OCI-LY1 (cell line): ENCODE measurements around the gene WBP1L.
A peak's percentile ranks its signal among the peaks of the same experiment; 100 is the strongest.

Experiments
- H2AFZ ChIP-seq: fragments of 200-600 bp; sonication (generic), shearing (Covaris generic); 2 replicates; pipeline ENCODE4 v1.6.0; 2014; ENCODE audit warnings: antibody characterized with exemption, mild to moderate bottlenecking, low read length
- H3F3A ChIP-seq: fragments of 200-600 bp; sonication (generic), shearing (Covaris generic); 2 replicates; pipeline ENCODE4 v1.6.0; 2014; ENCODE audit warnings: mild to moderate bottlenecking, antibody characterized with exemption, low read length, moderate library complexity; ENCODE audit not compliant: insufficient read depth
- H3K27ac ChIP-seq: fragments of 200-600 bp; sonication (generic); 2 replicates; pipeline ENCODE4 v1.5.1; 2014; ENCODE audit warnings: low read length, mixed run types, mild to moderate bottlenecking, low read depth; ENCODE audit not compliant: poor library complexity, severe bottlenecking
- H3K27me3 ChIP-seq: fragments of 200-600 bp; sonication (generic); 2 replicates; pipeline ENCODE4 v1.6.0; 2014; ENCODE audit warnings: antibody characterized with exemption, mild to moderate bottlenecking, low read length, moderate library complexity; ENCODE audit not compliant: insufficient read depth
- H3K36me3 ChIP-seq: fragments of 200-600 bp; sonication (generic); 2 replicates; pipeline ENCODE4 v1.6.1; 2014; ENCODE audit warnings: mild to moderate bottlenecking, antibody characterized with exemption, low read length, moderate library complexity, mixed read lengths; ENCODE audit not compliant: insufficient read depth
- H3K4me1 ChIP-seq: fragments of 200-600 bp; sonication (generic); 2 replicates; pipeline ENCODE4 v1.5.1; 2014; ENCODE audit warnings: mild to moderate bottlenecking, low read length, moderate library complexity; ENCODE audit not compliant: insufficient read depth, severe bottlenecking
- H3K4me2 ChIP-seq: fragments of 200-600 bp; sonication (generic), shearing (Covaris generic); 2 replicates; pipeline ENCODE4 v1.6.1; 2014; ENCODE audit warnings: low read length
- H3K4me3 ChIP-seq: fragments of 200-600 bp; sonication (generic); 2 replicates; pipeline ENCODE4 v1.5.1; 2014; ENCODE audit warnings: low read length, low read depth, mild to moderate bottlenecking, mixed read lengths; ENCODE audit not compliant: poor library complexity, severe bottlenecking
- H3K79me2 ChIP-seq: fragments of 200-600 bp; shearing (Covaris generic); 2 replicates; pipeline ENCODE4 v1.6.1; 2016; ENCODE audit warnings: mixed run types, low read length, mixed read lengths; ENCODE audit not compliant: insufficient read depth
- H3K9ac ChIP-seq: fragments of 200-600 bp; sonication (generic), shearing (Covaris generic); 2 replicates; pipeline ENCODE4 v1.6.1; 2014; ENCODE audit warnings: mild to moderate bottlenecking, low read length, mixed read lengths
- H3K9me2 ChIP-seq: fragments of 200-600 bp; sonication (generic), shearing (Covaris generic); 2 replicates; pipeline ENCODE4 v1.6.1; 2014; ENCODE audit warnings: low read depth, mild to moderate bottlenecking, low read length, mixed read lengths
- H3K9me3 ChIP-seq: fragments of 200-600 bp; shearing (Covaris generic); 2 replicates; pipeline ENCODE4 v1.6.1; 2014; ENCODE audit warnings: low read length, mixed read lengths
- H4K20me1 ChIP-seq: fragments of 200-600 bp; sonication (generic), shearing (Covaris generic); 2 replicates; pipeline ENCODE4 v1.6.0; 2016; ENCODE audit warnings: mild to moderate bottlenecking, low read length; ENCODE audit not compliant: insufficient read depth
- EZH2 ChIP-seq: fragments of 200-600 bp; sonication (generic), shearing (Covaris generic); IDR thresholded peaks from 2 replicates; pipeline ENCODE4 v1.8.0; 2017; ENCODE audit warnings: borderline replicate concordance, mixed run types, mild to moderate bottlenecking, antibody characterized with exemption, low read length, moderate library complexity, mixed read lengths
- TF ChIP-seq, protein P1 (sequence below): fragments of 200-600 bp; sonication (generic), shearing (Covaris generic); IDR thresholded peaks from 2 replicates; pipeline ENCODE4 v1.5.1; 2017; ENCODE audit warnings: mild to moderate bottlenecking, antibody characterized with exemption, low read length, moderate library complexity, mixed read lengths

Gene WBP1L

DNA sequence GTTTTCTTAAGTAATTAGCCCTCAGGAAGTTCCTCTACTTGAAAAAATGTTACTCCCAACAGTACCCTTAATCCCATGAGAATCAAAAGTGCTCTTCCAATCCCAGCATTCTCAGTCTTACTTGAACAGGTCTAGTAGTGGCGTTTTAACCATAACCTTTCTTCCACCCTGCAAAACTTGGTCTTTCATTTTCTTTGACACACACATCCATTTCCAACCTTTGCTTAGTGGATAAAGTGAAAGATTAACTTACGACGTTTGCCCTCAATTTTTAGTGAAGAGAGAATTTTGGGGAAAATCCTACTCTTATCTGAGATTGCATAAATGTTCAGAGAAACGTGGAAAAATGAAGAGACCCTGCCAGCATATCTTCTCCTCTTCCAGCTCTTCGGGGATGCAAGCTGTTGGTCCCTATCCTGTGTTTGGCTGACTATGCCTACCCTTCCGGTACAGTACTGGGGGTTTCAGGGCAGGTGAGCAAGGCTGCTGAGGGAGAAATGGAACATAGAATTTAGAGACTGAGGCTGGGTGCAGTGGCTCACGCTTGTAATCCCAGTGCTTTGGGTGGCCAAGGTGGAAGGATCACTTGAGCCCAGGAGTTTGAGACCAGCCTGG, 18.8 kb downstream of the WBP1L start:
- Histone ChIP-seq H3K4me1 (peaks cover 30% of the 10 kb centered on the region), H3K9me2 (no peaks in the 10 kb centered on the region)

DNA sequence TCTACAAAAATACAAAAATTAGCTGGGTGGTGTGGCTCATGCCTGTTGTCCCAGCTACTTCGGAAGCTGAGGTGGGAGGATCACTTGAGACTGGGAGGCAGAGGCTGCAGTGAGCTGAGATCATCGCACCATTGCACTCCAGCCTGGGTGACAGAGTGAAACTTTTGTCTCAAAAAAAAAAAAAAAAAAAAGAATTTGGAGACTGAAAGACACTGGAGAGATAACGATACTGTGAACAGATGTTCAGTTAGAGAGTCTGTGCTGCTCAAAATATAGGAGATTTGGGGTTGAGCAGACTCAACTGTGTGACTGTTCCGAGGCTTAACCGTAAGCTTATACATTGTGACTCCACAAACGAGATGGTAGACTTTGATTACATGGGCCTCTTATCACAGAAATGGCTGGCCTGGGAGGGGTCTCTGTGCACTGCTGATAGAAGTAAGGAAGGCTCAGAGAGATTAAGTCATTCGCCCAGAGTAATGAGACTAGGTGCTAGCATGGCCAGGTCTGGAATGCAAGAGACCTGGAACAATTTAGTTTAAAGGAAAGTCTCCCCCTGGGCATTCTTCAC, 19.4 kb downstream of the WBP1L start:
- Histone ChIP-seq H4K20me1 (no peaks in the 10 kb centered on the region), H3K4me2 (no peak overlapping the region), H3K9ac (no peak overlapping the region), H3K9me2 (no peaks in the 10 kb centered on the region), H2AFZ (no peak overlapping the region), H3K9me3 (no peaks in the 10 kb centered on the region), H3F3A (no peaks in the 10 kb centered on the region), H3K36me3 (no peaks in the 10 kb centered on the region), H3K27ac (no peak overlapping the region), H3K79me2 (no peaks in the 10 kb centered on the region), H3K4me3 (no peak overlapping the region), H3K27me3 (no peaks in the 10 kb centered on the region), H3K4me1 (peaks cover 33% of the 10 kb centered on the region)
- no peak for TF ChIP-seq EZH2
- TF ChIP-seq, protein P1, sequence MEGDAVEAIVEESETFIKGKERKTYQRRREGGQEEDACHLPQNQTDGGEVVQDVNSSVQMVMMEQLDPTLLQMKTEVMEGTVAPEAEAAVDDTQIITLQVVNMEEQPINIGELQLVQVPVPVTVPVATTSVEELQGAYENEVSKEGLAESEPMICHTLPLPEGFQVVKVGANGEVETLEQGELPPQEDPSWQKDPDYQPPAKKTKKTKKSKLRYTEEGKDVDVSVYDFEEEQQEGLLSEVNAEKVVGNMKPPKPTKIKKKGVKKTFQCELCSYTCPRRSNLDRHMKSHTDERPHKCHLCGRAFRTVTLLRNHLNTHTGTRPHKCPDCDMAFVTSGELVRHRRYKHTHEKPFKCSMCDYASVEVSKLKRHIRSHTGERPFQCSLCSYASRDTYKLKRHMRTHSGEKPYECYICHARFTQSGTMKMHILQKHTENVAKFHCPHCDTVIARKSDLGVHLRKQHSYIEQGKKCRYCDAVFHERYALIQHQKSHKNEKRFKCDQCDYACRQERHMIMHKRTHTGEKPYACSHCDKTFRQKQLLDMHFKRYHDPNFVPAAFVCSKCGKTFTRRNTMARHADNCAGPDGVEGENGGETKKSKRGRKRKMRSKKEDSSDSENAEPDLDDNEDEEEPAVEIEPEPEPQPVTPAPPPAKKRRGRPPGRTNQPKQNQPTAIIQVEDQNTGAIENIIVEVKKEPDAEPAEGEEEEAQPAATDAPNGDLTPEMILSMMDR, result no peak

More for the DNA sequence above, 18.8 kb downstream of the WBP1L start:
- Histone ChIP-seq H3F3A (no peaks in the 10 kb centered on the region), H3K9ac (no peak overlapping the region), H3K9me3 (no peaks in the 10 kb centered on the region), H2AFZ (no peak overlapping the region), H4K20me1 (no peaks in the 10 kb centered on the region), H3K4me3 (no peak overlapping the region), H3K27me3 (no peaks in the 10 kb centered on the region), H3K4me2 (no peak overlapping the region), H3K36me3 (no peaks in the 10 kb centered on the region), H3K27ac (no peak overlapping the region), H3K79me2 (no peaks in the 10 kb centered on the region)
- TF ChIP-seq, protein P1, result no peak
- TF ChIP-seq EZH2, result no peak

DNA sequence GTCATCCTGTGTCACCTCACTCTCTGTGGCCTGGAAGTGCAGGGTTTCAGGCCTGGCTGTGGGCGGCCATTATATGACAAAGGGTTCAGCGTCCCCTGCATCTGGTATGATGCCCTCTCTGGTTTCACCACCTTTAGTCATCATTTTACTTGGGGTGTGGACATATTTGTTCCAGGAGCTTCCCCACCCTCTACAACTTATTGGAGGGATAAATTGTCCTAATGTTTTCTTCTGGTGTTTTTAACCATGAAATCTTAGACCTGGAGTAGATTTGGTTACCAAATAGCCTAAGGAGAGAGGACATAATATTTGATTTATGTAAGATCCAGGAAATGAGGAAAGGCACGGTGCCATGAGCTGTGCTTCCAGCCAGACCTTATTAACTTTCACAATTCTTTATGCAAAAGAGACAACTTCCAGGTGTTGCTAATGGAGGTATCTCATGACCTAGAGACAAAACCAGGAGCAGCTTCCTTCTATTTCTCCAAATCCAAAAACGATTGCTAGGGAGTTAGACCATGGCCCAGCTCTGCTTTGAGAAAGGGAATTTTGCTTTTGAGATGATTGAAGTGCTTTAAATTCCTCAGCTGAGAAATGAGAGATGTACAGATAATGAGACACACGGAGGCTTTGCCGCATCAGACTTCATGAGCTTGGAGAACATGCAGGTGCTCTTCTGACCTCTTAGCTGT, 20.9 kb downstream of the WBP1L start:
- Histone ChIP-seq H3K27me3 (no peaks in the 10 kb centered on the region), H4K20me1 (no peaks in the 10 kb centered on the region), H3K4me1 (peaks cover 33% of the 10 kb centered on the region), H3K79me2 (no peaks in the 10 kb centered on the region), H3K9me3 (no peaks in the 10 kb centered on the region), H3K36me3 (no peaks in the 10 kb centered on the region), H3K9me2 (no peaks in the 10 kb centered on the region), H3K9ac (no peak overlapping the region), H3K4me3 (no peak overlapping the region), H3K27ac (peak overlapping the region; percentile 57), H3F3A (no peaks in the 10 kb centered on the region), H3K4me2 (no peak overlapping the region), H2AFZ (no peak overlapping the region)
- TF ChIP-seq, protein P1, result no peak
- TF ChIP-seq EZH2, result no peak
